GM12891 (cell line): ENCODE measurements around the gene STIM1.

Experiments
- DNase-seq: peaks from one replicate; pipeline ENCODE4 v3.0.0; 2011; ENCODE audit warnings: low spot score; ENCODE audit not compliant: insufficient read length
- FAIRE-seq: peaks from 2 replicates; lab custom pipeline; 2011; peaks lifted over from hg19 to GRCh38; lab: Jason Lieb, UNC
- PAX5 ChIP-seq: IDR thresholded peaks from 2 replicates; pipeline ENCODE4 v1.6.1; 2011; ENCODE audit warnings: low read length, moderate library complexity, mild to moderate bottlenecking; ENCODE audit not compliant: insufficient read depth, severe bottlenecking
- POLR2A ChIP-seq: IDR thresholded peaks from 2 replicates; pipeline ENCODE4 v1.6.1; 2011; ENCODE audit warnings: low read depth, low read length, control low read depth
- POLR2AphosphoS5 ChIP-seq: IDR thresholded peaks from 2 replicates; pipeline ENCODE4 v1.6.1; 2011; ENCODE audit warnings: low read depth, low read length, control low read depth
- POU2F2 ChIP-seq: IDR thresholded peaks from 2 replicates; pipeline ENCODE4 v1.6.1; 2011; ENCODE audit warnings: low read depth, mild to moderate bottlenecking, control low read depth, low read length, moderate library complexity
- SPI1 ChIP-seq: IDR thresholded peaks from 2 replicates; pipeline ENCODE4 v1.6.1; 2011; ENCODE audit warnings: low read depth, low read length, control low read depth
- TAF1 ChIP-seq: IDR thresholded peaks from 2 replicates; pipeline ENCODE4 v1.6.1; 2011; ENCODE audit warnings: low read depth, low read length, control low read depth

The STIM1 gene

DNA sequence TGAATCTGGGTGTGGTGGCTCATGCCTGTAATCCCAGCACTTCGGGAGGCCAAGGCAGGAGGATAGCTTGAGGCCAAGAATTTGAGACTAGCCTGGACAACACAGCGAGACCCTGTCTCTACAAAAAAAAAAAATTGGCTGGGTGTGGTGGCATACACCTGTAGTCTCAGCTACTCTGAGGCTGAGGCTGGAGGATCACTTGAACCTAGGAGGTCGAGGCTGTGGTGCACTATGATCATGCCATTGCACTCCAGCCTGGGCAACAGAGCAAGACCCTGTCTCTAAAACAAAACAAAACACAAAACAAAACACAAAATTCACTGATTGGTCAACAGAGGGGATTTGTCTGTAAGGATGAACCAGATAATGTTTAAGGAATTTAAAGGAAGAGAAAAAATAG is 113.7 kb downstream of the STIM1 start:
- no peak for FAIRE-seq
- no peak for TF ChIP-seq POLR2AphosphoS5
- no peak for TF ChIP-seq SPI1
- no peak for TF ChIP-seq POLR2A
- no peak for TF ChIP-seq POU2F2
- TF ChIP-seq TAF1: no peak
- no peak for TF ChIP-seq PAX5
- DNase-seq: no peak

GRCh38 chr11:3969613-3970012 is 114.1 kb downstream of the STIM1 start:
- TF ChIP-seq TAF1 (no peak), POU2F2 (no peak), PAX5 (no peak), SPI1 (no peak), POLR2AphosphoS5 (no peak)
- DNase-seq (no peak), FAIRE-seq (no peak)

GRCh38 chr11:3970108-3970507 is 114.6 kb downstream of the STIM1 start:
- DNase-seq: no peak
- TF ChIP-seq POLR2A (no peak), TAF1 (no peak), POU2F2 (no peak), PAX5 (no peak)
- no peak for FAIRE-seq

- no peak for FAIRE-seq
- TF ChIP-seq POU2F2: no peak
- DNase-seq: no peak
Measured at GRCh38 chr11:3971756-3972404, 116.4 kb downstream of the STIM1 start.

GRCh38 chr11:3972431-3972830 is 117.0 kb downstream of the STIM1 start:
- no peak for TF ChIP-seq POLR2AphosphoS5
- TF ChIP-seq POLR2A: no peak
- no peak for TF ChIP-seq PAX5
- TF ChIP-seq POU2F2: no peak
- no peak for TF ChIP-seq SPI1
- TF ChIP-seq TAF1: no peak
- FAIRE-seq (no peak), DNase-seq (no peak)

DNA sequence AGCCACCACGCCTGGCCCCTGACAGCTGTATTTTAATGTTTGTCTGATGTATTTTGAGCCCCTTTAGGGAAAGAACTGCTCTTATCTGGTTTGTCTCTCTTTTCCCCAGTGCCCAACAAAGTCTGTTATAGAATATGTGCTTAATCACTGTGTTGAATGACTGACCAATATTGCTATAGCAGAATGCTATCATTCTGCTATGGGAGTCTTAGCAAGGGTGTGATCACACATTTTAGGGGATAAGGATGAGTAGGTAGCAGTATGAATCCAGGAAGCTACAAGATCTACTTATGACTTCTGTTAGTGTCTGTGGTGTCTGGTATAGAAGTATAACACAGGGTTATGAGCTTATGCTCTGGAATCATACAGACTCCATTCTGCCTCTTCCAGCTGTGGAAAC is 121.6 kb downstream of the STIM1 start:
- TF ChIP-seq POU2F2 (no peak), POLR2AphosphoS5 (no peak), SPI1 (no peak), PAX5 (no peak), TAF1 (no peak), POLR2A (no peak)
- no peak for FAIRE-seq
- no peak for DNase-seq

GRCh38 chr11:3981084-3981633 is 125.7 kb downstream of the STIM1 start:
- DNase-seq (no peak), FAIRE-seq (no peak)
- TF ChIP-seq POU2F2 (no peak), PAX5 (no peak), POLR2AphosphoS5 (no peak), SPI1 (no peak), TAF1 (no peak), POLR2A (no peak)

DNA sequence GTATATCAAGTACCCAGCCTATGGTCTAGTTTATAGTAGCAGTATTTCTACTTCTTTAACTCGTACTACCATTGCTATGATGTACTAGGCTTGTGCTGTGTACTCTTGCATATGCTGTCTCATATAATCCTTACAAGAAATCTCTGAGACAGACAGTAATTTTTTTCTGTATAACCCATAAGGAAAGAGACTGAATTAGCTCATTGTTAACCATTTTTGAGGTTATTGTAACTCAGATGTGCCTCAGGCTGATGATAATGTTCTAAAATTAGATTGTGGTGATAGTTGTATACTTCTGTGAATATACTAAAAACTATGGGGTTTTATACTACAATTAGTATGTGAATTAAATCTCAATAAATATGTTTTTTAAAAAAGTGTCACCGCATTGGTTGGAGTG is 127.0 kb downstream of the STIM1 start:
- FAIRE-seq (peak; percentile 48), DNase-seq (no peak)
- no peak for TF ChIP-seq SPI1
- TF ChIP-seq POLR2A: no peak
- no peak for TF ChIP-seq POLR2AphosphoS5
- no peak for TF ChIP-seq PAX5
- TF ChIP-seq POU2F2: no peak
- TF ChIP-seq TAF1: no peak

GRCh38 chr11:3983101-3983500 is 127.6 kb downstream of the STIM1 start:
- FAIRE-seq (no peak), DNase-seq (no peak)
- TF ChIP-seq PAX5 (no peak), POLR2A (no peak), POLR2AphosphoS5 (no peak), SPI1 (no peak), TAF1 (no peak), POU2F2 (no peak)

DNA sequence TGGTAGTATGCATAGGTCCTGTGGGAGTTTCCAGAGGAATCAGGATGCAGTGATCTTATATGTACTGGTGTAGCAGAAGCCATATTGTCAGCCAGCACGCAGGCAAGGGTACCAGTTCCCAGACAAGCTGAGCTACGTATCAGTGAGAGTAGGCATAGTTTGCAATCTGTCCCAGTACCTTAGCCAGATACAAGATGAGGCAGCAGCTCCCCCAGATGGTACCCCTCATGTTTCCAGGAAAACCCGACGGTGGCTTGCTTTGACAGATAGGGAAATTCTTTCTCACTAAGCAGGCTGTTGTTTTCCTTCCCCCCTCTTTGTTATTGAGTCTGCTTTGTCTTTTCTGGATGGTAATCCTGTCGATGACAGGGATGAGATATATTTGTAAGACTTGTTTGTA is 129.4 kb downstream of the STIM1 start:
- DNase-seq (no peak), FAIRE-seq (no peak)
- TF ChIP-seq TAF1 (no peak), POLR2A (no peak), POU2F2 (no peak), POLR2AphosphoS5 (no peak), SPI1 (no peak), PAX5 (no peak)
